Subcutaneous preadipocyte (primary cell): Measurements from ENCODE around the gene TMA16. TPM values are rescaled to one million over a fixed set of nuclear protein-coding genes. Genes with fewer than 3 reads are reported as not detected.

Source experiments
- total RNA-seq: library from RNA; depleted of rRNA; stranded (reverse); fragments of >200 nt; gene quantifications from 2 replicates; pipeline ENCODE4 v1.2.3, GENCODE V29; 2012

Gene TMA16
- 31.6 and 34.4 TPM in 2 replicates for total RNA-seq

GRCh38 chr4:163494360-163495241 lies at the start of gene TMA16:
Gene TMA16, plus strand, starts transcription at chr4:163494690. Its CDS starts 112 bp downstream, at chr4:163494802.

GRCh38 chr4:163473576-163473975 lies 20.9 kb upstream of the TMA16 start, which contains the start of gene TKTL2:
Gene TKTL2, minus strand, starts transcription at chr4:163473754. Its CDS starts 20 bp downstream, at chr4:163473734.

Other genes with a start within 250 kb of the TMA16 start
- gene NPY1R, start 162.1 kb upstream of the TMA16 start, total RNA-seq, result under 0.01 TPM in 1 of 2 replicates, not detected in the other
- gene NPY5R, start 150.8 kb upstream of the TMA16 start, total RNA-seq, result not detected in 2 replicates
- not detected in 2 replicates for gene TKTL2, start 20.9 kb upstream of the TMA16 start, total RNA-seq